HuH-7 (cell line): ENCODE data around the gene TXN2.

Experiments used
- DNase-seq: peaks from one replicate; pipeline ENCODE4 v3.0.0; 2011; ENCODE audit warnings: low spot score

TXN2 gene

DNA sequence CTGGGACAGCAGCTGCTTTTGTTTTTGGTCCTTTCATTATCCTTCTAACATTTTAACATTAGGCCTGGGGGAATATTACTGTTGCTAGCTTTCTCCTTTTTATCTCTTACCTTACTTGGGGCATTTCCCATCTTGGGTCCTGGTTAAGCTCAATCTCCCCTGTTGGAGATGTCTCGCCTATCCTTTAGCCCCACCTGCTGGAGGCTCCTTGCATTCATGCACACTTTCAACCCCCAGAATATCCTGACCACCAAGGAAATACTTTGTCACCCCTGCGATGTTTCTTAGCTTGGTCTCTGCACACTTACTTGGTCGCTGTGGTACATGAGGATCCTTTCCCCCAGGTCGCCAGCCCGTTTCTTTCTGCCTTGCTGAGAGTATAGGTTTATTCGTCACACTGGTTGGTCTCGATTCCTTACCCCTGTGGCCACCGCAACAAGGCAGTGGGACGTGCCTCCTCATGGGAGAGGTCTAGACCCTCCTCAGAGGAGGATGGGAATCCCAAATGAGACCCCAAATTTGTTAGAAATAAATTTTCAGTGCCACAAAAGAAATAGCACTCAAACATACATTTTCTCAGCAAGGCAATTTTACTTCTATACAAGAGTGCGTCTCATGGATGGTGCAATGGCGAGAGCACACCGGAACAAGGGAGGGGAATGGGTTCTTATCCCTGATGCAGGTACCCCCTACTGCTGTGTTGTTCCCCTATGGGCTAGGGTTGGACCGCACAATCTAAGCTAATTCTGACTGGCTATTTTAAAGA, 5.4 kb upstream of the TXN2 start:
- peak; percentile 32 for DNase-seq

DNA sequence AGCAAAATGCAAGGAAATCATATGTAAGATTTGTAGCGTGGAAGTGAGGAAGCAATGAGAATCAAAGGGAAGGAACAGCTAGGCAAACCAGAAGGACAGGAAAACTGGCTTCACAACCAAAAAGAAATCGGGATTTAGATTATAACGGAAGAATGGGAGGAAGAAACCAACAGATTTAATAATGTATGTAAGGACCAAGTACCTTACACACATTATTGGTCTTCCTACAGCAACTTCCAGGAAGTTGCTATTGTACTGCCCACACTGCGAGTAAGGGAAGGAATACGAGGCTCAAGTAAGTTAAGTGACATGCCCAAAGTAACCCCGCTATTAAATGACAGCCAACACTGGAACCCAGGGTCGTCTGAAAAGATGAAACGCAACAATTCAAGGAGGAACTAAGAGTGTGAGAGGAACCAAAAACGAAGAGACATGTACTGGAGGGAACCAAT, 473 bp downstream of the TXN2 start:
- DNase-seq: no peak

DNA sequence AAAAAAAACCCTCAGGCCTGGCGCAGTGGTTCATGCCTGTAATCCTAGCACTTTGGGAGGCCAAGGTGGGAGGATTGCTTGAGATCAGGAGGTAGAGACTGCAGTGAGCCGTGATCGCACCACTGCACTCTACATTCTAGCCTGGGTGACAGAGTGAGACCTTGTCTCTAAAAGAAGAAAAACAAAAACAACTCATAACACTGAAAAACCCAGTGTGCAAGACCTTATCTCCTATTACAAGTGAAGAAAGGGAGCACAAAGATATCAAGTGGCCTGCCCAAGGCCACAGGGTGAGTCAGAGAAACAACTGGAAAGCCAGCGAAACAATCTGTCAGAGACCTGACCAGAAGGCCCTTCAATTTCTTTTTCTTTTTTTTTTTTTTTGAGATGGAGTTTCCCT, 2.5 kb downstream of the TXN2 start:
- no peak for DNase-seq

DNA sequence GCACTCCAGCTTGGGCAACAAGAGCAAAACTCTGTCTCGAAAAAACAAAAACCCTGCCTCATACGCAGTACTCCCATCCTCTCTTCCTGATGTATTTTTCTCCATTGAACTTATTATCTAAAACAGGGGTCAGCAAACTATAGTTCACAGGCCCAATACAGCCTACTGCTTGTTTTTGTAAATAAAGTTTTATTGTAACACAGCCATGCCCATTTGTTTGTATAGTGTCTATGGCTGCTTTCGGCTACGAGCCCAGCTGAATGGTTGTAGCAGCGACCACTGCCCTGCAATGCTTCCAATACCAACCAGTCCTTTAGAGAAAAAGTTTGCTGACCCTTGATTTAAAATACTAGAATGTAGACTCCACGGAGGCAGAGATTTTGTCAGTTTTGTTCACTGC, 6.1 kb downstream of the TXN2 start:
- no peak for DNase-seq

DNA sequence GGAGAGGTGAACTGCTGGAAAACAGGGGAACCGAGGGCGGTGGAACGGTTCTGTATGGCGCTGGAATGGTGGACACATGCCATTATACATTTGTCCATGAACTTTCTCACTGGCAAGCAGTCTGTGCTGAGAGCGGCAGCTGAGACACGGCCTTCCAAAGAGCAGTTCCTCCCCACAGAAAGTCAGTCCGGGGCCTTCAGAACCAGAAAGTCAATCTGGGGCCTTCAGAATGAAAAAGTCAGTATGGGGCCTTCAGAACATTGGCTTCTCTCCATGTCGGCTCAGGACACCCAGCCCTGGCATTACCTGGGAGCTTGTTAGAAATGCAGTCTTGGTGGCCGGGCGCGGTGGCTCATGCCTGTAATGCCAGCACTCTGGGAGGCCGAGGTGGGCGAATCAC, 8.8 kb downstream of the TXN2 start:
- DNase-seq: no peak

DNA sequence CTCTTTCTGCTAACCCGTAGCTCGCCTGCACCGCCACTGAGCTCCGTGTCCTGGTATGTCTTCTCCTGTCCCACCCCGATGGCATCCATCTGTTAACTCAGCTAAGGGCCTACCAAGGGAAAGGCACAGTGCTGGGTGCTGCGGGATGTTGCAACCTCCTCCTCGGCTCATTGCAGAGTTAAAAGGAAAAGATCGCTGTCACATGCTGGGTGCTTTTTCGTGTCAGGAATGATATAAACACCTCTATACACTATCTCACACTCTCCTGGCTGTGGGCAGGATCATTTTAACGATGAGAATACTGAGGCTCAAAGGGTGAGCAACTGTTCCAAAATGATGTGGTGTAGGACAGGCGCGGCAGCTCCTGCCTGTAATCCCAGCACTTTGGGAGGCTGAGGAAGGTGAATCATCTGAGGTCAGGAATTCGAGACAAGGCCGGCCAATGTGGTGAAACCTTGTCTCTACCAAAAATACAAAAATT, 10.1 kb downstream of the TXN2 start:
- no peak for DNase-seq

DNA sequence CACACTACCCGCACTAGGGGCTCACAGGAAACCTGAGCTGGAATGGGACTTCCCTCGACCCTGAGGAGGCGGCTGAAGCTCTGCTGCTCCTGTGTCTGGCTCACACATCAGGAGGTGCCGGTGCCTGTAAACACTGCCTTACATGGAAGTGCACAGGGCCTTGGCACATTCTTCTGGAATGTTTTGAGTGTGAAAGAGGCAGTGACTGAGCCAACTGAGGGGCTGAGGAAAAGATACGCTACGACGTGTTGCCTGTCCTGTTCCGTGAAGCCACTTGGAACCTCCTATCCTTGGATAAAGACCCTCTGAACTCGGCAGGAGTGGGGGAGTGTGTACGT, 10.5 kb downstream of the TXN2 start:
- no peak for DNase-seq

DNA sequence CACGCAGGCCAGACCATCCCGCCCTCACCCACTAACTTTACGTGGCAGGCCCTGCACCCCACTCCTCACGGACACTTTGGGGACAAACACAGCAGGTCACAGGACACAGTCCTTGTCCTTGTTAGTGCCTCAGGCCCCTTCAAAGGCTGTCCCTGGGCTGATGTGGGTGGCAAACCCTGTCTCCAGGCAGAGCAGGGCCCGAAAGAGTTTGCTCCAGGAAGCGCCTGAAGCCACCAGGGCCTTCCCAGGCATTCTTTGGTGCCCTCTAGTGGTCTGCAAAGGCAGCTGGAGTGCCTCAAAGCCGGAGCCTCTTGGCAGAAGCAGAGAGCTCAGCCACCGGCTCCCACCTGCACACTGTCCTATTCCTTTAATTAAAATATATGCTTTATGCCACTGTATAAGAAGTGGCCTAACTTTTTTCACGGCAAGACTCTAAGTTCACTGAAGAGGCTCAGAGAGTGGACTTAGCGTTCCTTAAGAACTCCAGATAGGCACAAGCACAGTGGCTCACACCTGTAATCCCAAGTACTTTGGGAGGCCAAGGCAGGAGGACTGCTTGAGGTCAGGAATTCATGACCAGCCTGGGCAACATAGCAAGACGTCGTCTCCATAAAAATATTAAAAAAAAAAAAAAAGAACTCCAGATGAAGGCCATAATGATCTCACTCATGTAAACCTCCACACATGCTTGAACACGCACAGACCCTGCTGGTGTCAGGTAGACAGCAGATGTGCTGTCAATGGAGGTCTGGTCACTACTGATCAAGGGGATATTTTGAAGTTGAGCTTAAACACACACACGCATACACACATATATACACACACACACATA, 11.1 kb downstream of the TXN2 start:
- DNase-seq: peak; percentile 90

DNA sequence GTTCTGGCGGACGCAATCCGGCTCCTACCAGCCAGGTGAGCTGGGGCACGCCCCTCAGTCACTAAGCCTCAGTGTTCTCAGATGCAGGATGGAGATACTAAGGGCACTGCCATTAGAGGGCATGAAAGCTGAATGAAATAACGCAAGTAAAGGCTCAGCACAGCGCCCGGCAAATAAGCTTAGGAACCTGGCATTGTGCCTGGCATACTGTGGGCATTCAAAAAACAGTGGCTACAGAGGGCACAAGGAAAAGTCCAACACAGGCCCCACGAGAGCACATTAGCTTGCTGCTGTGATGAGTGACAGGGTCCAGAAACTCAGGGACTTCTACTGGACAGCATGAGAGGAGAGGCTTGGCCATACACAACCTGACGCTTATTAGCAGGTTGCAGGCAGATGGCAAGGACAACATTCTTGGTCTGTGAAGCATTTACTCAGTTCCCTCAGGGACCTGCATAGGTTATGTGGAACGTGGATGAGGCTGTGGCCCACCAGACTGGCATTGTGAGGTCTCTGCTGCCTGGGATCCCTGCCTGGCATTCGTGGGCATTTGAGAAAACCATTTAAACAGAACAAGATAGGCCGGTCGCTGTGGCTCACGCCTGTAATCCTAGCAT, 12.2 kb downstream of the TXN2 start:
- no peak for DNase-seq

DNA sequence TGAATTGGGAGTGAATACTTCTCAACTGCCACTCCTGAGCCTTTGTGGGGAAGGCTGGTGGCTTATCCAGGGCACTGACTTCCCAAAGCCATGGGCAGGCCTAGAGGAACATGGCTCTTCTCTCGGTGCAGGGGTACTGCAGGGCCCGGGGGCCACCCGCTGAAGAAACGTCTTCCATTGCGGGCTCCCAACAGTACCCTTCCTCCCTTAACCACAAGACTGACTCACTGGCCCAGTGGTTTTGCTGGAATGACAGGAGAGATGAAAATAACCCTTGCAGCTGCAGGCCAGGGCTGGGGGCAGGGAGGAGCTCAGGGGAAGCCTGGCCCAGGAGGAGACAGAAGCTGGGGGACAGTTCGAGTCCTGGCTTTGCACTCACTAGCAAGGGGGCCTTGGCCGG, 13.5 kb downstream of the TXN2 start:
- no peak for DNase-seq

DNA sequence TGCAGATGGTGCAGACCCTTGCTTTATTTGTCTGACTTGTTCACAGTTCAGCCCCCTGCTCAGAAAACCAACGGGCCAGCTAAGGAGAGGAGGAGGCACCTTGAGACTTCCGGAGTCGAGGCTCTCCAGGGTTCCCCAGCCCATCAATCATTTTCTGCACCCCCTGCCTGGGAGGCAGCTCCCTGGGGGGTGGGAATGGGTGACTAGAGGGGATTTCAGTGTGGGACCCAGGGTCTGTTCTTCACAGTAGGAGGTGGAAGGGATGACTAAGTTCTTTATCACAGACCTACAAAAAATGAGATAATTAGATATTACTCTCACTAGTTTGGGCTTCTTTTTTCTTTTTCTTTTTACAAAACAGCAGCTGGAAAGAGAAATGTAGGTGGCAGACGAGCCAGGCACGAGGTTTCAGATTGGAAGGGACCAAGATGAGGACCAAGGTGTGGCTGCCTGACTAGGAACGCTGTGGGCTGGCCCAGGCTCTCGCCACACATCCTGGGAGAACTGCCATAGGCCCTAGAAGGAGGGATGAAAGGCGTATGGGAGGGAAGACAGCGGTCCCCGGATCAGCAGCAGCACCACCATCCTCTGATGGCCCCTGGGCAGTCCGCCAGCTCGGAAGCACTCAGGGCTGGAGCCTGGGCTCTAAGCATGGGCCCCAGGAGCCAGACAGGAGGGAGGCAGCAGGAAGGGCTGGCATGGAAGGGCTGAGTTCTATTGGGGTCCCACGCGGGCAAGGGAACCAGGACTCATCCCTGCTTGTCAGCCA, 14.2 kb downstream of the TXN2 start:
- no peak for DNase-seq

DNA sequence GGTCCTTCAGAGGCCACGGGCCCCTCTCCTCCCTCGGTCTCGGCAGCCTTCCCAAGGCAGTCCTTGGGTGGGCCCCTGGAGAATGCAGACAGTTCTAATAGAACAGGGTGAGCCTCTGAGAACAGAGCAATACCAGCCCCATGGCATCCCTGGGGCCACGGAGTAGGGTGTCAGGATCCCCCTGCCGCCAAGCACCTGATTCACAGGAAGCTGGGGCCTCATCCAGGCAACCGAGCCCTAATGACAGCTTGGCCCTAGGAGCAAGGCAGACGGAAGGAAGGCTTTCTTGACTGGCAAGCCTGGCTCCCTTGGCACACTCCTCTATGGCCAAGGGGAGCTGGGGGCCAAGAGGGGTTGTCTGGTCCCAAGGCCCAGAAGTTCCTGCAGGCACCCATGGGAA, 15.2 kb downstream of the TXN2 start:
- DNase-seq: no peak

DNA sequence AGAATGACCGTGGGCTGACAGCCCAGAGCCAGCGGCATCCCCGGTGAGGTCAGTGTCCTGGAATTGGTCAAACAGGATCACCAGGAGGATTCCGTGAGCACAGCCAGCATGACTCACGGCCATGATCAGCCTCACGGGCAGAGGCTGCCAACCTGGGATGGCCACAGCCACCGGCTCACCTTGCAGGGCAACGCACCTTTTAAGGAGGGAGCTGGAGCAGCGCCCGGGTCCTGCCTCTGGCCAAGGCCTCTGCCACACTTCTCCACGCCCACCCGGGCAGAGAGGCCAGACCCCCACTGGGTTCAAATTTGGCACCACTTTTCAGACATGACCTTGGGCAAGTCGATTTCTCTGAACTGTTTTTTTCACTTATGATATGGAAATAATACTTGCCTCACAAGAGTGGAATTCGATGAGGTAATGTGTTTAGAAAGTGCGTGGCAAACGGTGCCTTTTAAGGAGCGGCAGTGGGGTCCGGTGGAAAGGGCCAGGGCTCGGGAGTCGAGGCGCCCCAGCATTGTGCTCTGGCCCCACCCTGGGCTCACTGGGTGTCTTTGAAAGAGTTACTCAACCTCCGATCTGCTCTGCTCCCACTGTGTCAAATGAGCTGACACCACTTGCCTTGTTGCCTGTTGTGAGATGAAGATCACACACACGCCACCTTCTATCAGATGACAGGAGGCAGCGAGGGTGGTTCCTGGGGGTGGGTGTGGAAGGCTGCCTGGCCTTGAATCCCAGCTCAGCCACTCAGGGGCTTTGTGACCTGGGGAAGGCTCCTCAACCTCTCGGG, 16.0 kb downstream of the TXN2 start:
- no peak for DNase-seq

DNA sequence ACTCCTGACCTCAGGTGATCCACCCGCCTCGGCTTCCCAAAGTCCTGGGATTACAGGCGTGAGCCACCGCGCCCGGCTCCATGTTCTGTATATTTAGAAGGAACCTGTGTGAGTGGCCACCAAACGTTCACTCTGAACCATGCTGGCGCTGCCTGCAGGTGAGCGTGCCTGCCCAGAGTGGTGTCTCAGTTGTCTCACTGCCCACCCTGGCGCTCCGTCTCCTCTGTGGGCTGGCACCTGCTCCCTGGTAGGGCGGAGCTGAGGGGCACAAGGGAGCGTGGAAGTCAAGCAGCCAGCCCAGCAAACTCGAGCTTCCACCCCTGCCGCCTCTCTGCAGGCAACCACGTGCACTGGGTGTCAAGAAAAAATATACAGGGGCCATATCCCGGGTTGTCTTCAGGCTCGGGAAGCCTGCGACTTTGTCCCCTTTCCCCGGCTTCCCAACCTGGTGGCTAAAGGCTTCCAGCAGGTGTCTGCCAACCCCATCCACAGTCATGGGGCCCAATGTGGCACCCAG, 16.7 kb downstream of the TXN2 start:
- DNase-seq: no peak

DNA sequence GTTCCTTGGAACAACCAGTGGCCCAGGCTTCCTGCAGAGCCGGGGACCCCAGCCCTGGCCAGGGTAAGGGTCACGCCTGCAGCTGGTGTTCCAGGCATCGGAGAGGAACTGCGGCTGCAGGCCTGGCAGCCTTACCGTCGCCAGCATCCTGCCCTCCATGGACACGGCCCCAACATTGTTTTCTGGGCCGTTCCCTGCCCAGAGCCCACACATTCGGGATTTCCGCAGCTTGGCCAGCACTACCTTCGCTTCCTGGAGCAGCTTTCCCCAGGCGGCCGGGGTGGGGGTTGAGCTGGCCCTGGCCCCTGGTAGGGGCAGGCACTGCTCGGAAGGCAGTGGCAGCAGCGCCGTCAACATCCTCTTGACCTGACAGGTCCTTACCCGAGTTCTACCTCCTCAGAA, 17.7 kb downstream of the TXN2 start:
- DNase-seq: no peak

DNA sequence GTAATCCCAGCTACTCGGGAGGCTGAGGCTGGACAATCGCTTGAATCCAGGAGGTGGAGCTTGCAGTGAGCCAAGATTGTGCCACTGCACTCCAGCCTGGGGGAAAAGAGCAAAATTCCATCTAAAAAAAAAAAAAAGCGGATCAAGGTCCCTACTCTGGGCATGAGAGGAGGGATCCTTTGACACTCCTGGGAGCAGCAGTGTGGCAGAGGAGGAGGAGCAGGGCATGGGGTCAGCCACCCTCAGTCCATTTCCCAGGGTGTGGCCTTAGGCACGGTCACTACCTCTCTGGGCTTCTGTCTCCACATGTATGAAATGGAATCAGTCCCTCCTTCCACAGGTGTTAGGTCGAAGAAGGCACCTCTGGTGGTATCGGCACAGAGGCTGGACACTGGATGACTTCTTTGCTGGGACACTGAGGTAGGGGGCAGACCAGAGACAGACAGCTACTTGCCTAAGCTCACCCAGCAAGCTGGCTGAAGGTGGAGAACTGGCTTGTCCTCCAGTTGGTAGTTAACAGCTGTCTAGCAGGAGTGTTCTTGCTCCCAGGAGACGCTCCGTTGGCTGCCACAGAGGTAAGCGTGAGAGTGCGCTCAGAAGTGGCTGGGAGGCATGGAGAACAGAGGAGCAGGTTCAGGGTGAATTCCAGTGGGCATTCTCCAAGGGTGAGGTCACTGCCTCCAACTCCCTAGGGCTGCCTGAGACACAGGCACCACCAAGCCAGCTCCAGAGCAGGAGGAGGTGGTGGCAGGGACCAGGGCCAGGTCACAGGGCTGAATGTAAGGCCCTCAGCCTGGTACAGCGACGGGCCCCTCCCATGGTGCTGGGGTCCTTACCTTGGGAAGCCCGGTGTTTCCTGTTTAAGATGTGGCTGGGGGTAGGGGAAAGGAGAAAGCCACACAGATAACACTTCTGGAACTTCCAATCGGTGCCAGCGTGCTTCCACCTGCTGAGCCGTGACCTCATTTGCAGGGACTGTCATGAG, 19.5 kb downstream of the TXN2 start:
- no peak for DNase-seq

DNA sequence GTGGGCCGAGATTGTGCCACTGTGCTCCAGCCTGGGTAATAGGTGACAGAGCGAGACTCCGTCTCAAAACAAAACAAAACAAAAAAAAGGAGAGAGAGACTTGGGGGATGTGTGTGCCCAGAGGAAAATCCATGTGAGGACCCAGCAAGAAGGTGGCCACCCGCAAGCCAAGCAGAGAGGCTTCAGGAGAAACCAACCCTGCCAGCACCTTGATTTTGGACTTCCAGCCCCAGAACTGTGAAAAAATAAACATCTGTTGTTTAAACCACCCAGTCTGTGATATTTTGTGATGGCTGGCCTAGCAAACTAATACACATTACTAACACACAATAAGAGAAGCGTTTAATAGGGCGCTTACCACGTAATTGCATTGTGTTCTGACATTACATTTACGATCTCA, 21.2 kb downstream of the TXN2 start:
- no peak for DNase-seq

DNA sequence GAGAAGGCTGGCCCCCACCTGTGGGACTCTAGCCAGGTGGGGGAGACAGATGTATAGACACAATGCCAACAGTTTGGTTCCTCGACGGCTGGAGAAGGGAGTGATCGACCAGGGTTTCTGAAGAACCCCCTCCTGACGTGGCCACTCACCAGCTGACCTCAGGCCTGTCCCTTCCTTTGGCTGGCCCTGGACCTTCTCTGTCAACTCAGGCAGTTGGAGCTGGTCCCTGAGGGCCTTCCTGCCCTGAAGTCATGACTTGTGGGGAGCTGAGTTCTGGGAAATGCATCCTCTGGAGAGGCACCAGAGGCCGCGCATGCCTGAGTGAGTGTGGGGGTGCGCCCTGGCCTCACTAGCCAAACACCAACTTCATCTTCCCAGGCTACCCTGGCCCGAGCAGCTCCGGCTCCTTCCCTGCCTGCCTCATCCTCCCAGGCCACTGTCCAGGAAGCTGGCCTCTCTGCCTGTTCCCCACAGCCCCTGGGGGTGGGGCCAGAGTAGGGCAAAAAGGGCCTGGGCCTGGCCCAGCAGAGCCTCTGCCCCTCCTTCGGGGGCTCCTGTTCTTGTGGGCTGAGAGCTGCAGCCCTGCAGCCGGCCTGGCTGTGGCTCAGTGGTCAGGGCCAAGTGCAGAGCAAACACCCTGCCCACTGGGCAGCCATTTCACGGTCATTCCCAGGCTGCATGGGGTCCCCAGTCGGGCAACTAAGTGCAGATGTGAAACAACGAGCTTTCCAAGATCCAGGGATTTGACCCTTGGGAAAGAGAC, 23.6 kb downstream of the TXN2 start:
- DNase-seq: no peak

DNA sequence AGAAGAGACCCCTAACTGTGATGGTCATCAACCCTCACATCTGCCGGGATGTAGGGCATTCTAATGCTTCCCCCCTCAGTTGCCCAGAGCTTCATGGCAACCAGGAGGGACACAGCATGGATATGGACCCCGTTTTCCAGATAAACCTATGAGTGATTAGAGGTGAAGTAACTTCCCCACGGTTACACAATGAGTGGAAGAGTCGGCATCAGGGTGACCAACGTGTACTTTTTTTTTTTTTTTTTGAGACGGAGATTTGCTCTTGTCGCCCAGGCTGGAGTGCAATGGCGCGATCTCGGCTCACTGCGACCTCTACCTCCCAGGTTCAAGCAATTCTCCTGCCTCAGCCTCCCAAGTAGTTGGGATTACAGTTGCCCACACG, 25.0 kb downstream of the TXN2 start:
- DNase-seq: no peak
